Keratinocyte (primary cell): Measurements from ENCODE around the gene PARD3B.

Experiments used
- CTCF ChIP-seq, 3 experiments: IDR thresholded peaks in 1 of 3; conservative IDR thresholded peaks in 1 of 3; optimal IDR thresholded peaks in 1 of 3; 2 replicates in 2 of 3; 3 replicates in 1 of 3; pipeline versions ENCODE3 to v1.5.1; 2011; ENCODE audit warnings: low read length in 3 of 3, mild to moderate bottlenecking in 3 of 3, moderate library complexity in 2 of 3, control low read depth in 1 of 3, inconsistent platforms in 1 of 3; ENCODE audit not compliant: insufficient read depth in 2 of 3; ENCODE audit errors: extremely low read depth in 1 of 3
- EZH2 ChIP-seq: IDR thresholded peaks from one replicate; pipeline ENCODE4 v1.6.1; 2012; ENCODE audit warnings: inconsistent platforms, mild to moderate bottlenecking, low read length, moderate library complexity

DNA sequence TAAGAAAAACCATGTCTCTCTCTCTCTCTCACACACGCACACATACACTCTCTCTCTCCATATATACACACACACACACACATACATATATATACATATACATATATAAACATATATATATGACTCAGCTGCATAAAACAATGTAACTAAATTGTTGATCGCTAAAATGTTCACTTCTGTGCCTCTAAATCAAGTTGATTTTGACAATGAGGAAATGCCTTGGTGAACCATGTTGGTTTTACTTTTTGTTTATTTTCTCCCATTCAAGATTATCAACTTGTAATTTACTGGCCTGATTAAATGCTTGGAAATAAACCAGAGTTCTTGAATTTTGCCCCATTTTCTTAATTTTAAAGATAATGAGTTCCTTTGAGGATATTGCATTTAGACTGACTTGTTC, 500.4 kb downstream of the PARD3B start:
- TF ChIP-seq CTCF (optimal IDR thresholded peaks at IDR 0.05 in 1 of 3, IDR thresholded peaks at IDR 0.05 in 1 of 3, conservative IDR thresholded peaks at IDR 0.05 in 1 of 3; ENCODE audit: extremely low read depth in 1 of 3, insufficient read depth in 2 of 3, low read length in 3 of 3), result no peak
- TF ChIP-seq EZH2, result no peak
